ENCODE data around the gene SPG21.

- no peak for TF ChIP-seq SIN3A (IDR thresholded peaks at IDR 0.05; ENCODE audit: borderline replicate concordance, insufficient read depth, low read length)
- no peak for TF ChIP-seq POLR2AphosphoS5 (IDR thresholded peaks at IDR 0.05; ENCODE audit: low read depth, low read length)
Measured at GRCh38 chr15:65026756-65027155, 37.0 kb upstream of the SPG21 start.

All from PFSK-1 (cell line).